Fibroblast of villous mesenchyme (primary cell): ENCODE measurements around the gene SPESP1. TPM values are rescaled to one million over a fixed set of nuclear protein-coding genes. Genes with fewer than 3 reads are reported as not detected.
A peak's percentile ranks its signal among the peaks of the same experiment; 100 is the strongest.

Experiments
- DNase-seq: peaks from one replicate; pipeline ENCODE4 v3.0.0-alpha.2; 2010; ENCODE audit warnings: low read depth
- H3K4me3 ChIP-seq: 2 replicates; pipeline ENCODE4 v1.5.1; 2011; ENCODE audit warnings: low read depth, mild to moderate bottlenecking, low read length
- total RNA-seq: library from RNA; depleted of rRNA; stranded (reverse); fragments of >200 nt; gene quantifications from 2 replicates; pipeline ENCODE4 v1.2.3, GENCODE V29; 2012
- TF ChIP-seq, protein P1 (sequence below): IDR thresholded peaks from 2 replicates; pipeline ENCODE4 v1.5.1; 2012; ENCODE audit warnings: low read depth, mild to moderate bottlenecking, low read length; ENCODE audit not compliant: insufficient read depth

Gene SPESP1
- total RNA-seq, 1 donor: 3.0 TPM

DNA sequence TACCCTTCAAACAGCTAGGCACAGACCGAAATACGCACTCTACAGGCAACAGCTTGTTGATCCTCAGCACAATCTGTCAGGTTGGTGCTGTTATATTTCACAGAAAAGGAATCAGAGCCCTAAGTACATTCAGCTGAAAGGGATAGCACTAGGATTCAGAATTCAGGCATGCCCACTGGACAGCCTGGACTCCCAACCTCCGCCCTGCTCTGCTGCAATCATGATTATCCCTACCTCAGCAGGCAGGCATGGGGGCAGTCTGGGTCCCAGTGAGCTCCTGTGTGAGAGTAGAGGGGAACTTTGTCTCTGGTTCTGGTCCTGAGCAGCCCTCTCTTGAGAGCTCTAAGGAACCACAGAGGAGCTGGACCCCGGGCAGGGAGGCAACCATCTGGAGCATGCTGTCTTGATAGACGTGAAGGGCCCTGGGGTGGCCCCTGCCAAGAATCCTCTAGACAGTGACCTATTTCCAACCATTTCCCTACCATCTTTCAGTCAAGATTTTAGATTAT, 60.7 kb downstream of the SPESP1 start:
- no peak for DNase-seq
- TF ChIP-seq, protein P1, sequence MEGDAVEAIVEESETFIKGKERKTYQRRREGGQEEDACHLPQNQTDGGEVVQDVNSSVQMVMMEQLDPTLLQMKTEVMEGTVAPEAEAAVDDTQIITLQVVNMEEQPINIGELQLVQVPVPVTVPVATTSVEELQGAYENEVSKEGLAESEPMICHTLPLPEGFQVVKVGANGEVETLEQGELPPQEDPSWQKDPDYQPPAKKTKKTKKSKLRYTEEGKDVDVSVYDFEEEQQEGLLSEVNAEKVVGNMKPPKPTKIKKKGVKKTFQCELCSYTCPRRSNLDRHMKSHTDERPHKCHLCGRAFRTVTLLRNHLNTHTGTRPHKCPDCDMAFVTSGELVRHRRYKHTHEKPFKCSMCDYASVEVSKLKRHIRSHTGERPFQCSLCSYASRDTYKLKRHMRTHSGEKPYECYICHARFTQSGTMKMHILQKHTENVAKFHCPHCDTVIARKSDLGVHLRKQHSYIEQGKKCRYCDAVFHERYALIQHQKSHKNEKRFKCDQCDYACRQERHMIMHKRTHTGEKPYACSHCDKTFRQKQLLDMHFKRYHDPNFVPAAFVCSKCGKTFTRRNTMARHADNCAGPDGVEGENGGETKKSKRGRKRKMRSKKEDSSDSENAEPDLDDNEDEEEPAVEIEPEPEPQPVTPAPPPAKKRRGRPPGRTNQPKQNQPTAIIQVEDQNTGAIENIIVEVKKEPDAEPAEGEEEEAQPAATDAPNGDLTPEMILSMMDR: no peak
- no peak overlapping the region for H3K4me3 ChIP-seq

DNA sequence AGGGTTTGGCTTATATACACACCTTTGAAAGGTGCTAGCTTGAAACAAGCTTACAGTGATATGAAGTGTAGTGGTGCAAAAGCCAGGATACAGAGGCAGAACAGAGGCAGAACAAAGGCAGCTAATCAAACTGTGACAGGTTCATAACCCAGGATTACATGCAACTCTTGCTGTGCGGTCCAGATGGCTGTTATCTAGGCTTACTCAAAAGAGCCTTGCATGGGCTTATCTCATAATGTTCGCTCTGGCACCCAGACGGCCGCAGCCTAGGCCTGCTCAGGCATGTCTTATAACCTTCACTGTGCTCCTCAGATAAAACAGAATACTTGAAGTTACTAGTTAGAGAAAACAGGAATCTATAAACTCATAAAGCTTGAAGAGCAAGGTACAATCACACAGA, 61.4 kb downstream of the SPESP1 start:
- TF ChIP-seq, protein P1: no peak
- peak; percentile 94 for DNase-seq
- H3K4me3 ChIP-seq: no peak overlapping the region

DNA sequence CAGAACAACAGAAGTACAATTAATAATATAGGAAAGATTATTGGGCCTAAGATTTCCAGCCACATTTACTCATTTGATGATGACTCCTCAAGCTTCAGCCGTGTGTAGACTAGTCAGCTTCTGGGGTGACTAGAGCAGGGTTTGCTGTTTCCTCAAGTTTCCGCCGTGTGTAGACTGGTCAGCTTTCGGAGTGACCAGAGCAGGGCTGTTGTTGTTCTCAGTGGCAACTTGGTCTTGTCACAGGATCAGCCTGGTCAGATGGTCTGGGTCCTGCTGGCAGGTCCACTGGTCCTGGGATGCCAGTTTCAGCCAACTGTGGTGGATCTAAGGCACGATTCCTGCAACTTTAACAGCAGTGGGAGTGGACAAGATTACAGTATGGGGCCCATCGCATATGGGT, 62.4 kb downstream of the SPESP1 start:
- no peak overlapping the region for H3K4me3 ChIP-seq
- TF ChIP-seq, protein P1: no peak
- no peak for DNase-seq

DNA sequence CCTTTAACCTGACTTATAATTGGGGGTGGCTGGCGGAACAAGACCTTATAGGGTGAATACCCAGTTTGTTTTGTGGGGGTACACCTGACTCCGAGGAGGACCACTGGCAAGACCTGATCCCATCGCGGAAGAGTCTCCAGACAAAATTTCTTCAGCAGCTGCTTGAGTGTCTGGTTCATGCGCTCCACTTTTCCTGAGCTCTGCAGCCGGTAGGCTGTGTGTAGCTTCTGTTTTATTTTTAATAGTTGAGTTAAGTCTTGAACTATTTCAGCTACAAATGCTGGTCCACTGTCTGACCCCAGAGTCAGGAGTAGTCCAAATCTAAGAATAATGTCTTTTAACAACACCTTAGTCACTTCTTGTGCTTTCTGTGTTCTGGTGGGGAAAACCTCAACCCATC, 63.0 kb downstream of the SPESP1 start:
- TF ChIP-seq, protein P1: no peak

DNA sequence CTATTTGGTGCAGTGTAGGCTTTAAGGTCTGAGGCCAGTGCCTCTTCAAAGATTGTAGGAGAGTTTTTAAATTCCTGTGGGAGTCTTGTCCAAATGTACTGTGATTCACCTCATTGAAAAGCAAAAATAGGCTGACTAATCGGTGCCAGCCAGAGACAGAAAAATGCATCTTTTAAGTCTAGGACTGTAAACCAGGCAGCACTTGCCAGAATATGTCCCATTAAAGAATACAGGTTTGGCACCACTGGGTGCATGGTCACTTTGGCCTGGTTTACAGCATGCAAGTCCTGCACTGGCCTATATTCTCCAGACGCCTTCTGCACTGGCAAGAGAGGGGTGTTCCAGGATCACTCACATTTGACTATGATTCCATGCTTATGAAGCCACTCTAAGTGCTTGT, 63.8 kb downstream of the SPESP1 start:
- no peak for DNase-seq
- TF ChIP-seq, protein P1: no peak
- no peak overlapping the region for H3K4me3 ChIP-seq

More for the DNA sequence above, 63.0 kb downstream of the SPESP1 start:
- no peak for DNase-seq
- H3K4me3 ChIP-seq: no peak overlapping the region

DNA sequence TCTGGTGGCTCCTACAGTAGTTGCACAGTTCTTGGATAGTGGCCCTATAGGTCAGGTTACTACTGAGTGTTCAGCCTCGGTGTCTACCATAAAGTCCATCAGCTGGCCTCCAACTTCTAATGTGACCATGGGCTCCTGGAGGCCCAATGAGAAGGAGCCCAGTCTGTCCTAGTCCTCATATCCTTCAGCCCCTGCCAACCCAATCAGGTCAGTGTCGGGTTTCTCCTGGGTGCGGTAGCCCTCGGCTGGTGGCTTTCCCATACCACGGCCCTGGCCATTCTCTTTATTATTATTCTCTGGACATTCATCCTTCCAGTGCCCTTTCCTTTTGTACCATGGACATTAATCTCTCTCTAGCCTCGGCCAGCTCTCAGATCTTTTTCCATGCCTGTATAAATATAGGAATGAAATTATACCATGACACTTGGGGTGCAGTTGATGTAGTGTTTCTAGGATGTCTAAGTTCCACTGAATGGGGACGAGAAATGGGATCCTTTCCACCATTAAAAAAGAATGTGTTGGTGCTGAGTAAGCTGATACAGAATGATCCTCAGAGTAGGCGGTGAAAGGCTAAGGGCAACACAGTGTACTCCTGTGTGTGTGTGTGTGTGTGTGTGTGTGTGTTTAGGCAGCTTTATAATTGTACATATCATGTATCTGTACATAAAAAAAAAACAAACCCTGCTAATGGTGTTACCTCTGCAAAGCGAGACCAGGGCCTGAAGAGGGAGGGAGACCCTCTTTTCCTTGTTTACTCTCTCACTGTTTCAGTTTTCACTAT, 64.8 kb downstream of the SPESP1 start:
- no peak for DNase-seq
- TF ChIP-seq, protein P1: no peak
- H3K4me3 ChIP-seq: no peak overlapping the region

Other genes with a start within 250 kb of the SPESP1 start
- gene ANP32A, start 109.6 kb upstream of the SPESP1 start, total RNA-seq: 28.7 and 38.0 TPM in 2 replicates
- gene NOX5, start 84.2 kb downstream of the SPESP1 start, total RNA-seq: 0.43 and 0.64 TPM in 2 replicates
- 17.7 and 21.6 TPM in 2 replicates for gene GLCE, start 230.1 kb downstream of the SPESP1 start, total RNA-seq